Activated T-helper 17 cell treated with anti-CD3 and anti-CD28 coated beads, Interleukin-2, amount 50 U/mL, for 72 hours (primary cell): ENCODE measurements around the gene CCNA1. TPM values are rescaled to one million over a fixed set of nuclear protein-coding genes. Genes with fewer than 3 reads are reported as not detected.

Experiments
- ATAC-seq: fragments of 150-1000 bp; cut with Tn5 transposase; replicated peaks from 2 replicates; pipeline ENCODE4 v1.10.0; 2021; ENCODE audit warnings: mild to moderate bottlenecking, moderate library complexity
- H3K27ac Mint-ChIP-seq: one replicate; pipeline ENCODE4 v1.8.0; 2022; ENCODE audit warnings: mixed read lengths
- H3K27me3 Mint-ChIP-seq: one replicate; pipeline ENCODE4 v1.8.0; 2022; ENCODE audit warnings: mixed read lengths
- H3K36me3 Mint-ChIP-seq: one replicate; pipeline ENCODE4 v1.8.0; 2022; ENCODE audit warnings: low read depth, mild to moderate bottlenecking, mixed read lengths
- H3K4me1 Mint-ChIP-seq: one replicate; pipeline ENCODE4 v1.8.0; 2022; ENCODE audit warnings: mixed read lengths
- H3K4me3 Mint-ChIP-seq: one replicate; pipeline ENCODE4 v1.8.0; 2022; ENCODE audit warnings: mild to moderate bottlenecking, mixed read lengths
- H3K9me3 Mint-ChIP-seq: one replicate; pipeline ENCODE4 v1.8.0; 2022; ENCODE audit warnings: mixed read lengths
- total RNA-seq, 2 donors: library from RNA; stranded (reverse); gene quantifications; one replicate each; pipeline ENCODE4 v1.2.3, GENCODE V29; 2022

CCNA1 gene
- total RNA-seq, 2 donors from 2014 or later, result 0.34 to 0.76 TPM

- no peak overlapping the region for H3K27ac Mint-ChIP-seq
- H3K27me3 Mint-ChIP-seq, result peaks cover 4% of the 10 kb centered on the region
- no peaks in the 10 kb centered on the region for H3K36me3 Mint-ChIP-seq
- H3K4me3 Mint-ChIP-seq, result no peak overlapping the region
- H3K9me3 Mint-ChIP-seq, result peaks cover 7% of the 10 kb centered on the region
- ATAC-seq, result no peak
- no peaks in the 10 kb centered on the region for H3K4me1 Mint-ChIP-seq
These were observed 48.6 kb downstream of the CCNA1 start for GRCh38 chr13:36480726-36481427.

GRCh38 chr13:36490055-36490454 lies 57.8 kb downstream of the CCNA1 start:
- Mint-ChIP-seq H3K9me3 (no peaks in the 10 kb centered on the region), H3K36me3 (no peaks in the 10 kb centered on the region), H3K4me1 (no peaks in the 10 kb centered on the region), H3K27me3 (peaks cover 9% of the 10 kb centered on the region), H3K4me3 (no peak overlapping the region), H3K27ac (no peak overlapping the region)
- ATAC-seq, result no peak

Other genes starting within 250 kb of the CCNA1 start
- under 1 TPM in 1 of 2 donors, not detected in 1; 0.22 TPM for gene SOHLH2, start 217.9 kb upstream of the CCNA1 start, total RNA-seq
- gene CCDC169, start 134.7 kb upstream of the CCNA1 start, total RNA-seq, result 1 to 10 TPM; 1.1 to 2.7 TPM
- gene SPART, start 86.1 kb upstream of the CCNA1 start, total RNA-seq, result 10 to 100 TPM; 27.9 to 36.0 TPM
- not detected for gene SERTM1, start 241.5 kb downstream of the CCNA1 start, total RNA-seq